GM23338 (cell line): ENCODE measurements around the gene HIVEP2. TPM values are rescaled to one million over a fixed set of nuclear protein-coding genes. Genes with fewer than 3 reads are reported as not detected.

Experiments used
- ATAC-seq: fragments of 200-7000 bp; cut with Tn5 transposase; 3 replicates; pipeline ENCODE4 v1.9.1; 2020
- DNase-seq: peaks from one replicate; pipeline ENCODE4 v3.0.0-alpha.2; 2015; ENCODE audit warnings: low spot score
- H2AFZ ChIP-seq: fragments of 200-600 bp; sonication (generic); 2 replicates; pipeline ENCODE4 v1.8.0; 2016; ENCODE audit warnings: antibody characterized with exemption, mild to moderate bottlenecking, moderate library complexity
- H3F3A ChIP-seq: fragments of 200-600 bp; sonication (generic); replicated peaks from 2 replicates; pipeline ENCODE4 v1.8.0; 2017; ENCODE audit warnings: antibody characterized with exemption, mixed run types, low read depth
- H3K27ac ChIP-seq: fragments of 200-600 bp; sonication (generic); 2 replicates; pipeline ENCODE4 v1.6.1; 2016; ENCODE audit warnings: low read depth
- H3K27me3 ChIP-seq: fragments of 200-600 bp; sonication (generic); 2 replicates; pipeline ENCODE4 v1.8.0; 2016; ENCODE audit warnings: mild to moderate bottlenecking, mixed run types, moderate library complexity; ENCODE audit not compliant: insufficient read depth
- H3K36me3 ChIP-seq: fragments of 200-600 bp; sonication (generic); 2 replicates; pipeline ENCODE4 v1.8.0; 2016; ENCODE audit warnings: mild to moderate bottlenecking; ENCODE audit not compliant: insufficient read depth
- H3K4me1 ChIP-seq: fragments of 200-600 bp; sonication (generic); 2 replicates; pipeline ENCODE4 v1.8.0; 2016; ENCODE audit warnings: mild to moderate bottlenecking, moderate library complexity; ENCODE audit not compliant: insufficient read depth
- H3K4me2 ChIP-seq: fragments of 200-600 bp; sonication (generic); 2 replicates; pipeline ENCODE4 v1.7.1; 2017; ENCODE audit warnings: mixed run types
- H3K4me3 ChIP-seq: fragments of 200-600 bp; sonication (generic); 2 replicates; pipeline ENCODE4 v1.6.1; 2016; ENCODE audit warnings: mixed run types
- H3K79me2 ChIP-seq: fragments of 200-600 bp; sonication (generic); replicated peaks from 2 replicates; pipeline ENCODE4 v1.8.0; 2017; ENCODE audit warnings: mild to moderate bottlenecking; ENCODE audit not compliant: insufficient read depth
- H3K9me2 ChIP-seq: fragments of 200-600 bp; sonication (generic); 2 replicates; pipeline ENCODE4 v1.8.0; 2017; ENCODE audit not compliant: insufficient read depth
- H4K20me1 ChIP-seq: fragments of 200-600 bp; sonication (generic); replicated peaks from 2 replicates; pipeline ENCODE4 v1.8.0; 2017; ENCODE audit warnings: mild to moderate bottlenecking; ENCODE audit not compliant: insufficient read depth
- H3K27ac Mint-ChIP-seq: 2 replicates; pipeline ENCODE4 v1.8.0; 2020; ENCODE audit warnings: inconsistent platforms, mild to moderate bottlenecking, moderate library complexity, mixed read lengths
- H3K27me3 Mint-ChIP-seq: 3 replicates; pipeline ENCODE4 v1.8.0; 2022; ENCODE audit warnings: low read depth, mild to moderate bottlenecking, moderate library complexity, mixed read lengths, inconsistent platforms; ENCODE audit not compliant: insufficient read depth, poor library complexity
- H3K36me3 Mint-ChIP-seq: 3 replicates; pipeline ENCODE4 v1.8.0; 2021; ENCODE audit warnings: low read depth, mild to moderate bottlenecking, inconsistent platforms, moderate library complexity, mixed read lengths
- H3K4me1 Mint-ChIP-seq: 3 replicates; pipeline ENCODE4 v1.8.0; 2020; ENCODE audit warnings: mild to moderate bottlenecking, inconsistent platforms, mixed read lengths
- H3K4me3 Mint-ChIP-seq: 3 replicates; pipeline ENCODE4 v1.8.0; 2021; ENCODE audit warnings: moderate library complexity, mild to moderate bottlenecking, inconsistent platforms, mixed read lengths
- H3K9me3 Mint-ChIP-seq: 3 replicates; pipeline ENCODE4 v1.8.0; 2020; ENCODE audit warnings: moderate library complexity, mild to moderate bottlenecking, inconsistent platforms, mixed read lengths
- CREB1 ChIP-seq: fragments of 250-450 bp; sonication (Bioruptor Pico); IDR thresholded peaks from 2 replicates; pipeline ENCODE4 v1.5.0; 2020; ENCODE audit warnings: low read depth, mild to moderate bottlenecking, moderate library complexity
- ETS1 ChIP-seq: IDR thresholded peaks from 2 replicates; pipeline ENCODE4 v1.6.1; 2016; ENCODE audit warnings: antibody characterized with exemption
- EZH2 ChIP-seq: fragments of 200-600 bp; sonication (generic); IDR thresholded peaks from one replicate; pipeline ENCODE4 v1.8.0; 2017; ENCODE audit warnings: antibody characterized with exemption, mild to moderate bottlenecking, low read depth; ENCODE audit not compliant: unreplicated experiment
- EZH2phosphoT487 ChIP-seq: fragments of 200-600 bp; sonication (generic); IDR thresholded peaks from one replicate; pipeline ENCODE4 v1.8.1; 2018; ENCODE audit warnings: antibody characterized with exemption; ENCODE audit not compliant: unreplicated experiment
- JUNB ChIP-seq: IDR thresholded peaks from one replicate; pipeline ENCODE4 v1.6.1; 2016; ENCODE audit warnings: antibody characterized with exemption; ENCODE audit not compliant: unreplicated experiment
- NANOG ChIP-seq: IDR thresholded peaks from 2 replicates; pipeline ENCODE4 v1.6.1; 2016; ENCODE audit warnings: antibody characterized with exemption, borderline replicate concordance
- REST ChIP-seq: IDR thresholded peaks from one replicate; pipeline ENCODE4 v1.6.1; 2018; ENCODE audit warnings: antibody characterized with exemption; ENCODE audit not compliant: unreplicated experiment
- STAT1 ChIP-seq: IDR thresholded peaks from one replicate; pipeline ENCODE4 v1.6.1; 2016; ENCODE audit warnings: antibody characterized with exemption; ENCODE audit not compliant: unreplicated experiment
- ZNF331 ChIP-seq: fragments of 250-450 bp; sonication (Bioruptor Pico); IDR thresholded peaks from 2 replicates; pipeline ENCODE4 v1.5.0; 2020; ENCODE audit warnings: low read depth, mild to moderate bottlenecking, moderate library complexity
- polyA plus RNA-seq: library from polyadenylated mRNA; unstranded; fragments of >200 nt; fragmentation: Nextera tagmentation; extraction: Ambion mirVana; gene quantifications from 2 replicates; pipeline ENCODE4 v1.2.1, GENCODE V29; 2016
- total RNA-seq: library from RNA; depleted of rRNA; stranded (reverse); fragments of >200 nt; shearing (Covaris generic); gene quantifications from 2 replicates; pipeline ENCODE4 v1.2.3, GENCODE V29; 2014

Gene HIVEP2
- total and polyA plus RNA-seq, 2 experiments from 2014 or later: 1.5 to 7.4 TPM

GRCh38 chr6:142760152-142760551, 184.8 kb downstream of the HIVEP2 start (continued):
- TF ChIP-seq ETS1: no peak
- no peak for TF ChIP-seq REST

GRCh38 chr6:142758629-142759025, 186.3 kb downstream of the HIVEP2 start:
- no peak overlapping the region for H2AFZ ChIP-seq
- H3K9me2 ChIP-seq: no peaks in the 10 kb centered on the region
- Mint-ChIP-seq H3K27ac (no peak overlapping the region), H3K27me3 (no peaks in the 10 kb centered on the region), H3K9me3 (no peaks in the 10 kb centered on the region), H3K36me3 (peaks cover 19% of the 10 kb centered on the region), H3K4me1 (peaks cover 4% of the 10 kb centered on the region), H3K4me3 (no peak overlapping the region)
- ATAC-seq: no peak
- DNase-seq: no peak
- no peaks in the 10 kb centered on the region for H4K20me1 ChIP-seq
- no peak overlapping the region for H3K4me3 ChIP-seq
- no peaks in the 10 kb centered on the region; the same call in 1 of the 2 replicates for H3K36me3 ChIP-seq
- no peak overlapping the region for H3K27ac ChIP-seq
- no peaks in the 10 kb centered on the region for H3K79me2 ChIP-seq
- H3K4me2 ChIP-seq: no peak overlapping the region
- no peaks in the 10 kb centered on the region for H3K4me1 ChIP-seq
- H3K27me3 ChIP-seq: no peaks in the 10 kb centered on the region
- H3F3A ChIP-seq: no peaks in the 10 kb centered on the region
- TF ChIP-seq ETS1: no peak
- TF ChIP-seq REST: no peak
- no peak for TF ChIP-seq EZH2phosphoT487
- TF ChIP-seq JUNB: no peak
- no peak for TF ChIP-seq CREB1 (CRISPR knock-in tag)
- no peak for TF ChIP-seq STAT1
- no peak for TF ChIP-seq ZNF331 (CRISPR knock-in tag)
- TF ChIP-seq EZH2: no peak
- no peak for TF ChIP-seq NANOG
